Stimulated activated CD4-positive, alpha-beta T cell treated with anti-CD3 and anti-CD28 coated beads, Interleukin-2, amount 100 ng/mL, for 4 hours (primary cell): ENCODE measurements around the gene CCDC127.

Source experiments
- DNase-seq: peaks from one replicate; pipeline ENCODE4 v3.0.0-alpha.2; 2020; ENCODE audit warnings: low read depth

The CCDC127 gene

GRCh38 chr5:157801-158200, 60.2 kb downstream of the CCDC127 start:
- DNase-seq = no peak

GRCh38 chr5:157126-157715, 60.7 kb downstream of the CCDC127 start:
- no peak for DNase-seq

- no peak for DNase-seq
Observed at GRCh38 chr5:156411-157072, 61.4 kb downstream of the CCDC127 start.

GRCh38 chr5:155651-156410, 62.1 kb downstream of the CCDC127 start:
- no peak for DNase-seq

GRCh38 chr5:154826-155225, 63.1 kb downstream of the CCDC127 start:
- DNase-seq = no peak

GRCh38 chr5:154236-154635, 63.7 kb downstream of the CCDC127 start:
- DNase-seq = no peak

GRCh38 chr5:153256-153655, 64.7 kb downstream of the CCDC127 start:
- DNase-seq = no peak

- DNase-seq = no peak
Observed at GRCh38 chr5:152077-152476, 65.9 kb downstream of the CCDC127 start.

- DNase-seq = no peak
Observed at GRCh38 chr5:150746-151145, 67.2 kb downstream of the CCDC127 start.

- no peak for DNase-seq
Observed at GRCh38 chr5:149745-150485, 68.0 kb downstream of the CCDC127 start.

- no peak for DNase-seq
Observed at GRCh38 chr5:147751-148150, 70.2 kb downstream of the CCDC127 start.
